ENCODE results near the gene SOX15. TPM values are rescaled to one million over a fixed set of nuclear protein-coding genes. Genes with fewer than 3 reads are reported as not detected.

SOX15 gene
- total and polyA plus RNA-seq, 2 of the 13 experiments (the other 11 are each of a cell fraction or from before 2014, with no cell fraction given), result 0.07 to 0.18 TPM

- peak; percentile 69 for TF ChIP-seq HNRNPLL (IDR thresholded peaks at IDR 0.05; ENCODE audit: low read depth, low read length, poor library complexity, severe bottlenecking)
- peak; percentile 49; the same call in 1 of the 2 replicates for TF ChIP-seq FOXK1 (CRISPR knock-in tag; IDR thresholded peaks at IDR 0.05; ENCODE audit: borderline replicate concordance, low read depth)
- peak; percentile 81; the same call in 1 of the 2 replicates for TF ChIP-seq ZNF430 (CRISPR knock-in tag; IDR thresholded peaks at IDR 0.05)
- no peak for TF ChIP-seq SMARCC2 (IDR thresholded peaks at IDR 0.05)
- TF ChIP-seq TBP (CRISPR knock-in tag; IDR thresholded peaks at IDR 0.05), result no peak
- no peak for TF ChIP-seq ZNF354B (CRISPR knock-in tag; IDR thresholded peaks at IDR 0.05)
- TF ChIP-seq DNMT3B (CRISPR knock-in tag; conservative IDR thresholded peaks at IDR 0.05), result 0 out of 2 replicates have a peak, but pooled peaks have one; percentile 14
- 0 out of 2 replicates have a peak, but pooled peaks have one; percentile 28 for TF ChIP-seq AHDC1 (CRISPR knock-in tag; IDR thresholded peaks at IDR 0.05; ENCODE audit: borderline replicate concordance)
- TF ChIP-seq KLF6 (CRISPR knock-in tag; IDR thresholded peaks at IDR 0.05), result peak; percentile 93; the same call in 1 of the 2 replicates
- peak; percentile 76 for TF ChIP-seq ZNF792 (CRISPR knock-in tag; IDR thresholded peaks at IDR 0.05)
- no peak for TF ChIP-seq ZNF33A (CRISPR knock-in tag; IDR thresholded peaks at IDR 0.05; ENCODE audit: borderline replicate concordance)
- peak; percentile 76 for TF ChIP-seq ZGPAT (CRISPR knock-in tag; IDR thresholded peaks at IDR 0.05)
- TF ChIP-seq PAXIP1 (CRISPR knock-in tag; conservative IDR thresholded peaks at IDR 0.05), result peak; percentile 81
- TF ChIP-seq ZMYM3 (CRISPR knock-in tag; IDR thresholded peaks at IDR 0.05), result 0 out of 2 replicates have a peak, but pooled peaks have one; percentile 34
- peak; percentile 69; the same call in 1 of the 2 replicates for TF ChIP-seq KLF12 (CRISPR knock-in tag; IDR thresholded peaks at IDR 0.05; ENCODE audit: borderline replicate concordance)
- TF ChIP-seq YY1 (IDR thresholded peaks at IDR 0.05; ENCODE audit: insufficient read depth, insufficient replicate concordance, low read depth, low read length), result peak; percentile 37
- TF ChIP-seq ZFP1 (CRISPR knock-in tag; IDR thresholded peaks at IDR 0.05), result no peak
- no peak for TF ChIP-seq ZNF660 (CRISPR knock-in tag; IDR thresholded peaks at IDR 0.05; ENCODE audit: borderline replicate concordance, low read depth)
These were observed 37.6 kb upstream of the SOX15 start, which contains the start of gene SAT2 (continued) for GRCh38 chr17:7627250-7628121.

Data from HepG2 (cell line).